Activated gamma-delta T cell (primary cell): ENCODE results near the gene PROSER3.
"Not testable (repeated sequence)": the region's sequence is repeated elsewhere in the genome, so short reads cannot be mapped to it uniquely, and the experiment has no call there.

Experiments
- DNase-seq: peaks from one replicate; lab custom pipeline; 2025; lab: John Stamatoyannopoulos, UW

The PROSER3 gene

GRCh38 chr19:35791814-35792279 is 33.9 kb downstream of the PROSER3 start:
- DNase-seq: no peak

- no peak for DNase-seq
Measured at GRCh38 chr19:35792312-35792711, 34.3 kb downstream of the PROSER3 start.

GRCh38 chr19:35792888-35793287 is 34.9 kb downstream of the PROSER3 start:
- no peak for DNase-seq

GRCh38 chr19:35793381-35794165 is 35.6 kb downstream of the PROSER3 start:
- no peak for DNase-seq

GRCh38 chr19:35795564-35795963 is 37.6 kb downstream of the PROSER3 start:
- not testable (repeated sequence) for DNase-seq

- no peak for DNase-seq
Measured at GRCh38 chr19:35796645-35797542, 38.9 kb downstream of the PROSER3 start.

- DNase-seq: no peak
Measured at GRCh38 chr19:35797663-35798062, 39.7 kb downstream of the PROSER3 start.

- DNase-seq: no peak
Measured at GRCh38 chr19:35801828-35802227, 43.9 kb downstream of the PROSER3 start.

GRCh38 chr19:35805526-35806102 is 47.6 kb downstream of the PROSER3 start:
- DNase-seq: no peak

GRCh38 chr19:35806597-35806996 is 48.6 kb downstream of the PROSER3 start:
- DNase-seq: no peak

- no peak for DNase-seq
Measured at GRCh38 chr19:35807633-35808032, 49.7 kb downstream of the PROSER3 start.

- no peak for DNase-seq
Measured at GRCh38 chr19:35811317-35812219, 53.6 kb downstream of the PROSER3 start.

- DNase-seq: no peak
Measured at GRCh38 chr19:35812220-35813042, 54.5 kb downstream of the PROSER3 start, which contains the start of gene PRODH2. Gene PRODH2 (minus strand): TSS chr19:35812845. CDS start chr19:35812805, 40 bp downstream.

- no peak for DNase-seq
Measured at GRCh38 chr19:35813043-35813890, 55.3 kb downstream of the PROSER3 start.

- no peak for DNase-seq
Measured at GRCh38 chr19:35816262-35816661, 58.3 kb downstream of the PROSER3 start.

GRCh38 chr19:35816846-35817245 is 58.9 kb downstream of the PROSER3 start:
- DNase-seq: no peak

GRCh38 chr19:35818445-35818844 is 60.5 kb downstream of the PROSER3 start:
- DNase-seq: no peak
